ENCODE data around the gene ST3GAL2.

Gene ST3GAL2

GRCh38 chr16:70438969-70439862 is at the start of gene ST3GAL2:
TSS of gene ST3GAL2 (minus strand) at chr16:70439100. CDS start at chr16:70398530, 40,570 bp downstream.
- DNase-seq (ENCODE audit: low spot score), result peak; percentile 93

- no peak for DNase-seq (ENCODE audit: low spot score)
These were observed 46.0 kb upstream of the ST3GAL2 start for GRCh38 chr16:70484867-70485266.

GRCh38 chr16:70483426-70483825 is 44.5 kb upstream of the ST3GAL2 start:
- DNase-seq (ENCODE audit: low spot score), result no peak

DNA sequence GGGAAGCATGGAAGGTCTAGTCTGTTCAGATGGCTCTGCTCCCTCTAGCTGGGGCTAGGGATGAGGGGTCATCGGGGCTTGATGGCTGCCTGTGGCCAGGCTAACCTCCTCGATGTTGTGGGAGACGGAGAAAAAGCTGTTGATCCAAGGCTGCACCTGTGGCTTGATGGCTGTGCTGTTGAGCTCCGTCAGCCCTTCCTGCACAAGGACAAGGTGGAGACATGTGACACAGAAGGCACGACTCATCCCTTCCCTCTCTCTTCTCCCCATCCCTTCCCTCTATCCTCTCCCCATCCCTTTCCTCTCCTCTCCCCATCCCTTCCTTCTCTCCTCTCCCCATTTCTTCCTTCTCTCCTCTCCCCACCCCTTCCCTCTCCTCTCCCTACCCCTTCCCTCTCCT is 43.7 kb upstream of the ST3GAL2 start:
- peak; percentile 30 for DNase-seq (ENCODE audit: low spot score)

- DNase-seq (ENCODE audit: low spot score), result peak; percentile 75
These were observed 43.1 kb upstream of the ST3GAL2 start for GRCh38 chr16:70481929-70482536.

GRCh38 chr16:70480127-70481105 is 41.5 kb upstream of the ST3GAL2 start:
- DNase-seq (ENCODE audit: low spot score), result no peak

- no peak for DNase-seq (ENCODE audit: low spot score)
These were observed 40.0 kb upstream of the ST3GAL2 start for GRCh38 chr16:70478912-70479341.

DNA sequence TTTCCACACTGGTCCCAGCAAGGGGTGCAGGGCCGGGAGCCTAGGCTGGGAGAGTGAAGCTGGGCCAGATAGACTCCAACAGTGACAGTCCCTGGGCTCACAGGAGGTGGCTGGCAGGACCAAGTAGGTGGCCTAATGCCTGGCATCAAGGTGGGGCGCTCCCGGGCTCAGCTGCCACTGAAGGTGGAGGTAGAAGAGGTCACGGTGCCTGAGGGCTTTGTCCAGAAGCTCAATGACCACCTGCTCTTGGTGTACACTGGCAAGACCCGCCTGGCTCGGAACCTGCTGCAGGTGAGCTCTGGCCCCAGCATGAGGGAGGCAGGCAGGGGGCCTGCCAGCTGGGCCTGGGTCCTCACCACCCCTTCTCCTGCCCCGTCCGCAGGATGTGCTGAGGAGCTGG is 39.3 kb upstream of the ST3GAL2 start:
- no peak for DNase-seq (ENCODE audit: low spot score)

DNA sequence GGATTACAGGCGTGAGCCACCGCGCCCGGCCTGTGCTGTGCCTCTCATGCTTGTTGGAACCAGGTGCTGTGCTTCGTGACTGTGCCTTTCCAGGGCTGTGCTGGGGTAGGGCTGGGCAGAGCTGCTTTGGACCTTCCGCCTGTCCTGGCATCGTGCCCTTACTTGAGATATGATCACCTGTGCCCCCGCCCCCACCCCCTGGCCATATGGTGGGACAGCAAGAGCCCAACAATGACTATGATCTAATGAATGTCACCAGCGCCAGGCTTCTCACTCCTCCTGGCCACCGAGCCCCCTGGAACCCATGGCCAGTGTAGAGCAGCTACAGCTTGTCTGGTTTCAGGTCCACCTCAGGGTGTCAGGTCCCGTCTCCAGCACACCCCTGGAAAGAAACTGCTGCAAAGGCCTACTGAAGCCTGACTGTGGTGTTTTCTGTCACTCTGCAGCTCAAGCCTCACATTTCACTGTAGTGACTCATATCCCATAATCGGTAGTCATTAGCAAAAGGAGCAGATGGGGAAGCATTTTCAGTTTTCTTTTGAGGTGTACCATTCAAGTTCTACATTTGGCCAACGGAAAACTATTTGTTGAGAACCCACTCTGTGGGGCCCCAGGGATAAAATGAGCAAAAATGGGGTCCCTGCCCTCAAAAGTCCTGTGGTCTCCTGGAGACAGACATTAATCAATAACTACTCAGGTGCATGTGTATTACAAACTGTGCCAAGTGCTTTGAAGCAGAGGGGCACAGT is 37.5 kb upstream of the ST3GAL2 start:
- peak; percentile 91 for DNase-seq (ENCODE audit: low spot score)

- peak; percentile 18 for DNase-seq (ENCODE audit: low spot score)
These were observed 36.4 kb upstream of the ST3GAL2 start for GRCh38 chr16:70475054-70475871.

DNA sequence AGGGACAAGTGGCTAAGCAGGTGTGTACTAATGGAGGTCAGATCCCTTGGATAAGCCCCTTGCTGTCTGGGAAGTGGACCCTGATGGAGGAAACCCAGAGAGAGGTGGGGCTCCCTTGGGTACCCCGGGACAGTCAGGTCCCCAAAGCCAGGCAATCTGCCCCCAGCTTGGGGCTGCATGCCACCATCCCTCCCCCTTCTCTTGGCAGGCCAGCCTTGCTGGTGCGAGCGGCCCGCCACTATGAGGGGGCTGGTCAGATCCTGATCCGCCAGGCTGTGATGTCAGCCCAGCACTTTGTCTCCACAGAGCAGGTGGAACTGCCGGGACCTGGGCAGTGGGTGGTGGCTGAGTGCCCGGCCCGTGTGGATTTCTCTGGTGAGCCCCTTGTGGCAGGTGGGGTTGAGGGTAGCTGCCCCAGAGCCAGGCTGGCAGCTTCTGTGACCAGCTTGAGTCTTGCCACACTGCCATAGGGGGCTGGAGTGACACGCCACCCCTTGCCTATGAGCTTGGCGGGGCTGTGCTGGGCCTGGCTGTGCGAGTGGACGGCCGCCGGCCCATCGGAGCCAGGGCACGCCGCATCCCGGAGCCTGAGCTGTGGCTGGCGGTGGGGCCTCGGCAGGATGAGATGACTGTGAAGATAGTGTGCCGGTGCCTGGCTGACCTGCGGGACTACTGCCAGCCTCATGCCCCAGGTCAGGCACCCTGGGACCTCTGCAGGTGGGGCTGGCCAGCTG is 35.6 kb upstream of the ST3GAL2 start:
- DNase-seq (ENCODE audit: low spot score), result no peak

GRCh38 chr16:70473446-70474319 is 34.8 kb upstream of the ST3GAL2 start:
- no peak for DNase-seq (ENCODE audit: low spot score)

DNA sequence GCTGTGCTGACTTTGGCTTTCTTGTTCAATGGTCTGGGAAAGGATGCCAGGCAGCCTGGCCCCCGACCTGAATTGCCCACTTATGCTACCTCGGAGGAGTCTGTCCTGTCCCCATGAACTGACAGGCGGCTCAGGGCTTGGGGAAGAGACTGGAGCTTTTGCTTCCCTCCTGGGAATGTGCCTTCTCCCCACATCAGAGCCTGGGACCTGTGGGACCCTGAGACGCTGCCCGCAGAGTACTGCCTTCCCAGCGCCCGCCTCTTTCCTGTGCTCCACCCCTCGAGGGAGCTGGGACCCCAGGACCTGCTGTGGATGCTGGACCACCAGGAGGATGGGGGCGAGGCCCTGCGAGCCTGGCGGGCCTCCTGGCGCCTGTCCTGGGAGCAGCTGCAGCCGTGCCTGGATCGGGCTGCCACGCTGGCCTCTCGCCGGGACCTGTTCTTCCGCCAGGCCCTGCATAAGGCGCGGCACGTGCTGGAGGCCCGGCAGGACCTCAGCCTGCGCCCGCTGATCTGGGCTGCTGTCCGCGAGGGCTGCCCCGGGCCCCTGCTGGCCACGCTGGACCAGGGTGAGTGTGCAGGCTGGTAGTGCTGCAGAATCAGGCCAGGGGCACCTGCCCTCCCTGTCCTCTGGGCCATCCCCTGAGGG is 34.0 kb upstream of the ST3GAL2 start:
- DNase-seq (ENCODE audit: low spot score), result no peak

- DNase-seq (ENCODE audit: low spot score), result peak; percentile 28
These were observed 32.0 kb upstream of the ST3GAL2 start for GRCh38 chr16:70470927-70471341.

- no peak for DNase-seq (ENCODE audit: low spot score)
These were observed 31.4 kb upstream of the ST3GAL2 start for GRCh38 chr16:70470141-70470926.

GRCh38 chr16:70468776-70469525 is 30.1 kb upstream of the ST3GAL2 start:
- no peak for DNase-seq (ENCODE audit: low spot score)

- no peak for DNase-seq (ENCODE audit: low spot score)
These were observed 28.7 kb upstream of the ST3GAL2 start for GRCh38 chr16:70467608-70468007.

All from kidney tubule cell (primary cell).